ENCODE measurements around the gene MYO1E. TPM values are rescaled to one million over a fixed set of nuclear protein-coding genes. Genes with fewer than 3 reads are reported as not detected.
"Not testable (repeated sequence)": the region's sequence is repeated elsewhere in the genome, so short reads cannot be mapped to it uniquely, and the experiment has no call there.

MYO1E gene
- total and polyA plus RNA-seq, 4 donors: 20.9 to 84.2 (median 52.4) TPM

DNA sequence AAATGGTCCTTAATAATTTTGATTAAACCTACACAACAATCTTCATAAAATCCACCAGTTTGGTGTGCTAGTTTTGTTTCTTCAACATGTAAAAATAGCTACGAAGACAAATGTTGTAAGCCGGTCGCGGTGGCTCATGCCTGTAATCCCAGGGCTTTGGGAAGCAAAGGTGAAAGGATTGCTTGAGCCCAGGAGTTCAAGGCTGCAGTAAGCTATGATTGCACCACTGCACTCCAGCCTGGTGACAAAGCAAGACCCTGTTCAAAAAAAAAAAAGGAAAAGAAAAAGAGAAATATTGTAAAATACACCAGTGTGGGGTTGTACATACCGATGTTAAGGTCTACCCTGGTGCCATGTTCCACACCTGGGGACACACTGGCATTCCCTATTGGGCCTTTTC, 91.0 kb downstream of the MYO1E start:
- TF ChIP-seq, protein P1, sequence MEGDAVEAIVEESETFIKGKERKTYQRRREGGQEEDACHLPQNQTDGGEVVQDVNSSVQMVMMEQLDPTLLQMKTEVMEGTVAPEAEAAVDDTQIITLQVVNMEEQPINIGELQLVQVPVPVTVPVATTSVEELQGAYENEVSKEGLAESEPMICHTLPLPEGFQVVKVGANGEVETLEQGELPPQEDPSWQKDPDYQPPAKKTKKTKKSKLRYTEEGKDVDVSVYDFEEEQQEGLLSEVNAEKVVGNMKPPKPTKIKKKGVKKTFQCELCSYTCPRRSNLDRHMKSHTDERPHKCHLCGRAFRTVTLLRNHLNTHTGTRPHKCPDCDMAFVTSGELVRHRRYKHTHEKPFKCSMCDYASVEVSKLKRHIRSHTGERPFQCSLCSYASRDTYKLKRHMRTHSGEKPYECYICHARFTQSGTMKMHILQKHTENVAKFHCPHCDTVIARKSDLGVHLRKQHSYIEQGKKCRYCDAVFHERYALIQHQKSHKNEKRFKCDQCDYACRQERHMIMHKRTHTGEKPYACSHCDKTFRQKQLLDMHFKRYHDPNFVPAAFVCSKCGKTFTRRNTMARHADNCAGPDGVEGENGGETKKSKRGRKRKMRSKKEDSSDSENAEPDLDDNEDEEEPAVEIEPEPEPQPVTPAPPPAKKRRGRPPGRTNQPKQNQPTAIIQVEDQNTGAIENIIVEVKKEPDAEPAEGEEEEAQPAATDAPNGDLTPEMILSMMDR (IDR thresholded peaks at IDR 0.05; ENCODE audit: control extremely low read depth, extremely low read depth): no peak
- no peak for ATAC-seq (ENCODE audit: insufficient read depth, low FRiP score)
- H3K27ac ChIP-seq (ENCODE audit: low read depth in 1 of 2, low read length in 1 of 2): no peak overlapping the region
- no peaks in the 10 kb centered on the region for H3K36me3 ChIP-seq (ENCODE audit: control insufficient read depth in 4 of 4, insufficient read depth in 4 of 4, low read length in 4 of 4)
- no peak overlapping the region for H3K4me3 ChIP-seq
- 92 to 96% methylated on average over 5 of the region's 5 CpGs for WGBS, 2 donors
- no peaks in the 10 kb centered on the region for H3K27me3 ChIP-seq (ENCODE audit: control insufficient read depth in 3 of 3, insufficient read depth in 3 of 3, low read length in 2 of 3)
- DNase-seq: no peak
- no peak overlapping the region for H3K9ac ChIP-seq (ENCODE audit: insufficient read depth in 1 of 2, low read length in 2 of 2)
- peaks cover 0 to 5% (median 0%) of the 10 kb centered on the region in 5 donors for H3K4me1 ChIP-seq (ENCODE audit: control insufficient read depth in 5 of 5, insufficient read depth in 5 of 5, low read length in 5 of 5)
- no peaks in the 10 kb centered on the region for H3K9me3 ChIP-seq (ENCODE audit: control insufficient read depth in 4 of 4, insufficient read depth in 3 of 4, low read length in 3 of 4)

DNA sequence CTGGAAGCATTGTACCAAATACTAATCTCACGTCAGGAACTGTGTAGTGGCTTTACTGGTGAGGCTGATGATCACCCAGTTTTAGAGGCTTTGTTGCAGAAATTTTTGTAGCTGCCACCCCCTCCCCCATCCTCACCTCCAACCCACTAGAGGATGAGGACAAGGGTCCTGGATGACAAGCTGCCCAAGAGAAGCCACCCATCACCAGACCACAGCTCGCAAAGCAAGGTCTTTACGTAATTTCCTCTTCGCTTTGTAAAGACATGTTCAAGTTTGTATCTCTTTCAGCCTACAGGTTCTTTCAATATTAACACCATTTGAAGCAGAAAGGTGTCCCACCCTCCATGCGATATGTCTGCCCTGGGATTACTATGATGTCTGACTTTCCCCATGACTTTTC, 91.8 kb downstream of the MYO1E start:
- WGBS, 2 donors: 73 to 87% methylated on average over 5 of the region's 5 CpGs
- Histone ChIP-seq H3K27me3 (ENCODE audit: control insufficient read depth in 3 of 3, insufficient read depth in 3 of 3, low read length in 2 of 3) (no peaks in the 10 kb centered on the region), H3K4me3 (no peak overlapping the region)

DNA sequence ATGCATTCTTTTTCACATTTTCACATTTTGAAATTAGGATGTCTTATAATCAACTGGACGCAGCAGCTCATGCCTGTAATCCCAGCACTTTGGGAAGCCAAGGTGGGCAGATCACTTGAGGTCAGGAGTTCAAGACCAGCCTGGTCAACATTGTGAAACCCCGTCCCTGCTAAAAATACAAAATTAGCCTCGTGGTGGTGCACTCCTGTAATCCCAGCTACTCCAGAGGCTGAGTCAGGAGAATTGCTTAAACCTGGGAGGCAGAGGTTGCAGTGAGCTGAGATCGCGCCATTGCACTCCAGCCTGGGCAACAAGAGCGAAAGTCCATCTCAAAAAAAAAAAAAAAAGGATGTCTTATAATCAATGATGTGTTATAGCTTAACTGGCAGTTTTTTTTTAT, 92.4 kb downstream of the MYO1E start:
- H3K27me3 ChIP-seq (ENCODE audit: control insufficient read depth in 3 of 3, insufficient read depth in 3 of 3, low read length in 2 of 3); H3K9ac ChIP-seq (ENCODE audit: insufficient read depth in 1 of 2, low read length in 2 of 2); H3K27ac ChIP-seq (ENCODE audit: low read depth in 1 of 2, low read length in 1 of 2); DNase-seq; ATAC-seq (ENCODE audit: insufficient read depth, low FRiP score); H3K4me3 ChIP-seq; H3K36me3 ChIP-seq (ENCODE audit: control insufficient read depth in 4 of 4, insufficient read depth in 4 of 4, low read length in 4 of 4); H3K9me3 ChIP-seq (ENCODE audit: control insufficient read depth in 4 of 4, insufficient read depth in 3 of 4, low read length in 3 of 4); H3K4me1 ChIP-seq (ENCODE audit: control insufficient read depth in 5 of 5, insufficient read depth in 5 of 5, low read length in 5 of 5): not testable (repeated sequence)
- 83 to 84% methylated on average over 6 of the region's 6 CpGs for WGBS, 2 donors

More for the DNA sequence above, 91.8 kb downstream of the MYO1E start:
- Histone ChIP-seq H3K27ac (ENCODE audit: low read depth in 1 of 2, low read length in 1 of 2) (no peak overlapping the region), H3K9ac (ENCODE audit: insufficient read depth in 1 of 2, low read length in 2 of 2) (no peak overlapping the region), H3K4me1 (ENCODE audit: control insufficient read depth in 5 of 5, insufficient read depth in 5 of 5, low read length in 5 of 5) (peaks cover 0 to 6% (median 0%) of the 10 kb centered on the region in 5 donors), H3K36me3 (ENCODE audit: control insufficient read depth in 4 of 4, insufficient read depth in 4 of 4, low read length in 4 of 4) (no peaks in the 10 kb centered on the region), H3K9me3 (ENCODE audit: control insufficient read depth in 4 of 4, insufficient read depth in 3 of 4, low read length in 3 of 4) (no peaks in the 10 kb centered on the region)
- ATAC-seq (ENCODE audit: insufficient read depth, low FRiP score) (no peak), DNase-seq (no peak)
- TF ChIP-seq, protein P1 (IDR thresholded peaks at IDR 0.05; ENCODE audit: control extremely low read depth, extremely low read depth): no peak

DNA sequence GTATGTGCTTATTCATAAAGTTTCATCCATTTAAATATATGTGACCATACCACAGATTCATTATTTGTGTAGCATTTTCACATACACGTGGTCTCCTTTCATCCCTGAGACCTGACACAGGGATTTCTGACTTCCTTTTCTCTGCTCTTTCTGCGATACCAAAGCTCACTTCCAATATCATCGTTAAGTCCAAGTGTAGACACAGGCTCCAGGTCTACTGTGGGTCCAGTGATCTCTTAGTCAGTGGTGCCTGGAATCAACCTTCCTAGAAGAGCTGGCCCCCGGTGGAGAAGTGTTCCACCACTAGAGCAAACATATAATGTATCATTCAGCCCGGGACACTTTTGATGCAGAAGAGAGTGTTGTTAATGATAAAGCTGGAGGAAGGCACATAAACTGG, 93.6 kb downstream of the MYO1E start:
- Histone ChIP-seq H3K4me3 (no peak overlapping the region), H3K9ac (ENCODE audit: insufficient read depth in 1 of 2, low read length in 2 of 2) (no peak overlapping the region), H3K9me3 (ENCODE audit: control insufficient read depth in 4 of 4, insufficient read depth in 3 of 4, low read length in 3 of 4) (no peaks in the 10 kb centered on the region), H3K27me3 (ENCODE audit: control insufficient read depth in 3 of 3, insufficient read depth in 3 of 3, low read length in 2 of 3) (no peaks in the 10 kb centered on the region), H3K4me1 (ENCODE audit: control insufficient read depth in 5 of 5, insufficient read depth in 5 of 5, low read length in 5 of 5) (peaks cover 0 to 11% (median 0%) of the 10 kb centered on the region in 5 donors), H3K27ac (ENCODE audit: low read depth in 1 of 2, low read length in 1 of 2) (no peak overlapping the region), H3K36me3 (ENCODE audit: control insufficient read depth in 4 of 4, insufficient read depth in 4 of 4, low read length in 4 of 4) (peaks cover 0 to 1% (median 0%) of the 10 kb centered on the region in 4 donors)
- DNase-seq (no peak), ATAC-seq (ENCODE audit: insufficient read depth, low FRiP score) (no peak)
- WGBS, 2 donors: 89 to 93% methylated on average over 5 of the region's 5 CpGs
- TF ChIP-seq, protein P1 (IDR thresholded peaks at IDR 0.05; ENCODE audit: control extremely low read depth, extremely low read depth): no peak

Measured in lung (tissue), 12 donors.